Amniotic epithelial cell (primary cell): ENCODE data around the gene SMYD3.
A peak's percentile ranks its signal among the peaks of the same experiment; 100 is the strongest.
"Not testable (repeated sequence)": the region's sequence is repeated elsewhere in the genome, so short reads cannot be mapped to it uniquely, and the experiment has no call there.

Experiments used
- DNase-seq: peaks from one replicate; pipeline ENCODE4 v3.0.0-alpha.2; 2010; ENCODE audit warnings: low read depth

Gene SMYD3

GRCh38 chr1:245800901-245801605 lies 706.0 kb downstream of the SMYD3 start:
- peak; percentile 27 for DNase-seq

- DNase-seq, result no peak
Observed at GRCh38 chr1:245798349-245798711, 708.7 kb downstream of the SMYD3 start.

GRCh38 chr1:245797592-245798348 lies 709.3 kb downstream of the SMYD3 start:
- peak; percentile 59 for DNase-seq

GRCh38 chr1:245791410-245792312 lies 715.4 kb downstream of the SMYD3 start:
- peak; percentile 96 for DNase-seq

GRCh38 chr1:245790441-245790840 lies 716.6 kb downstream of the SMYD3 start:
- peak; percentile 67 for DNase-seq

- no peak for DNase-seq
Observed at GRCh38 chr1:245788886-245789285, 718.2 kb downstream of the SMYD3 start.

GRCh38 chr1:245788269-245788668 lies 718.8 kb downstream of the SMYD3 start:
- DNase-seq, result peak; percentile 98

- DNase-seq, result no peak
Observed at GRCh38 chr1:245786948-245787347, 720.1 kb downstream of the SMYD3 start.

- no peak for DNase-seq
Observed at GRCh38 chr1:245779797-245780755, 727.0 kb downstream of the SMYD3 start.

GRCh38 chr1:245777752-245778151 lies 729.3 kb downstream of the SMYD3 start:
- DNase-seq, result no peak

- DNase-seq, result no peak
Observed at GRCh38 chr1:245776694-245777332, 730.3 kb downstream of the SMYD3 start.

GRCh38 chr1:245776139-245776538 lies 730.9 kb downstream of the SMYD3 start:
- no peak for DNase-seq

- DNase-seq, result not testable (repeated sequence)
Observed at GRCh38 chr1:245774931-245775330, 732.1 kb downstream of the SMYD3 start.

GRCh38 chr1:245774196-245774595 lies 732.9 kb downstream of the SMYD3 start:
- DNase-seq, result no peak

GRCh38 chr1:245773344-245773743 lies 733.7 kb downstream of the SMYD3 start:
- no peak for DNase-seq

GRCh38 chr1:245772739-245773138 lies 734.3 kb downstream of the SMYD3 start:
- DNase-seq, result no peak

GRCh38 chr1:245772325-245772724 lies 734.8 kb downstream of the SMYD3 start:
- DNase-seq, result no peak

GRCh38 chr1:245771511-245772281 lies 735.4 kb downstream of the SMYD3 start:
- DNase-seq, result peak; percentile 98

- DNase-seq, result peak; percentile 82
Observed at GRCh38 chr1:245770156-245770555, 736.9 kb downstream of the SMYD3 start.

GRCh38 chr1:245768596-245768995 lies 738.5 kb downstream of the SMYD3 start:
- peak; percentile 89 for DNase-seq
